AG04449 (cell line): ENCODE data around the gene CCDC142.

Experiments
- CTCF ChIA-PET: fragments of 350-600 bp; formaldehyde crosslinking; extraction: SDS; loops from one replicate; lab custom pipeline; 2021; ENCODE audit warnings: antibody characterized with exemption; lab: Yijun Ruan, JAX
- POLR2A ChIA-PET: fragments of 400-600, 350-600 bp; formaldehyde crosslinking; extraction: SDS; loops from one replicate; lab custom pipeline; 2020; ENCODE audit warnings: antibody characterized with exemption, inconsistent platforms; lab: Yijun Ruan, JAX
- DNase-seq: peaks from one replicate; pipeline ENCODE4 v3.0.0-alpha.2; 2010; ENCODE audit warnings: low read depth, low spot score
- H3K4me3 ChIP-seq: 2 replicates; pipeline ENCODE4 v1.5.1; 2011; ENCODE audit warnings: low read depth, mild to moderate bottlenecking, control low read depth, low read length
- CTCF ChIP-seq: IDR thresholded peaks from one replicate; pipeline ENCODE4 v1.5.1; 2011; ENCODE audit warnings: mild to moderate bottlenecking, moderate library complexity, low read length, control low read depth, inconsistent platforms; ENCODE audit not compliant: insufficient read depth; ENCODE audit errors: missing control alignments

CCDC142 gene

GRCh38 chr2:74524955-74525716, 42.3 kb upstream of the CCDC142 start:
- DNase-seq, result no peak
- ChIA-PET POLR2A (no interaction called here), CTCF (interaction anchor here (1.4 kb wide), 1 partner anchor 61 kb away, joined by 6 read pairs; no protein-coding TSS in a partner anchor)
- TF ChIP-seq CTCF, result no peak
- no peak overlapping the region for H3K4me3 ChIP-seq

GRCh38 chr2:74524005-74524404, 41.2 kb upstream of the CCDC142 start:
- no peak for TF ChIP-seq CTCF
- CTCF ChIA-PET, result no interaction called here
- POLR2A ChIA-PET, result no interaction called here
- H3K4me3 ChIP-seq, result no peak overlapping the region
- DNase-seq, result no peak

- no peak for DNase-seq
- no peak overlapping the region for H3K4me3 ChIP-seq
- ChIA-PET POLR2A (no interaction called here), CTCF (interaction anchor here (0.7 to 1.1 kb wide), 4 partner anchors 9 to 65 kb away, joined by 3 to 4 read pairs (median 3); no protein-coding TSS in a partner anchor)
- TF ChIP-seq CTCF, result no peak
Observed at GRCh38 chr2:74522516-74522915, 39.7 kb upstream of the CCDC142 start.

GRCh38 chr2:74516650-74517049, 33.9 kb upstream of the CCDC142 start:
- TF ChIP-seq CTCF, result no peak
- DNase-seq, result no peak
- ChIA-PET CTCF (interaction anchor here (1.9 kb wide), 1 partner anchor 13 kb away, joined by 4 read pairs; the partner anchor contains the start of genes AUP1 and HTRA2), POLR2A (interaction anchor here (0.8 kb wide), 1 partner anchor 9 kb away, joined by 3 read pairs; the partner anchor contains the start of gene PCGF1)
- H3K4me3 ChIP-seq, result no peak overlapping the region

GRCh38 chr2:74515981-74516633, 33.3 kb upstream of the CCDC142 start:
- DNase-seq, result no peak
- CTCF ChIA-PET, result interaction anchor here (1.9 to 2.0 kb wide), 2 partner anchors 10 to 13 kb away, joined by 4 read pairs; partner anchors contain the start of genes AUP1, DQX1 and HTRA2
- POLR2A ChIA-PET, result interaction anchor here (0.6 to 0.8 kb wide), 2 partner anchors 9 to 14 kb away, joined by 3 to 5 read pairs; partner anchors contain the start of genes HTRA2 and PCGF1
- TF ChIP-seq CTCF, result no peak
- H3K4me3 ChIP-seq, result peak overlapping the region; percentile 8; the same call in 1 of the 2 replicates
